ENCODE measurements around the gene SLIT3. TPM values are rescaled to one million over a fixed set of nuclear protein-coding genes. Genes with fewer than 3 reads are reported as not detected.

SLIT3 gene
- total and polyA plus RNA-seq, 9 of the 15 experiments (the other 6 are each of a cell fraction or from before 2014, with no cell fraction given) = 0.01 to 0.04 TPM; not detected in 7

GRCh38 chr5:168972731-168973130 is 328.2 kb downstream of the SLIT3 start:
- H3K27me3 ChIP-seq (ENCODE audit: control insufficient read depth in 2 of 2, insufficient read depth in 2 of 2, low read length in 2 of 2) = peaks cover 0 to 17% of the 10 kb centered on the region in 2 experiments; a peak in 2 of 5 replicates
- TF ChIP-seq NFYB (IDR thresholded peaks at IDR 0.05; ENCODE audit: extremely low read depth, insufficient read length) (no peak), MED1 (CRISPR knock-in tag; IDR thresholded peaks at IDR 0.05; ENCODE audit: borderline replicate concordance) (no peak), HMG20A (CRISPR knock-in tag; conservative IDR thresholded peaks at IDR 0.05) (no peak), ZNF76 (CRISPR knock-in tag; IDR thresholded peaks at IDR 0.05; ENCODE audit: borderline replicate concordance) (no peak), SIRT6 (IDR thresholded peaks at IDR 0.05; ENCODE audit: low read depth, low read length) (no peak)
- no peak overlapping the region for H3K9ac ChIP-seq (ENCODE audit: insufficient read depth in 1 of 2, low read depth in 2 of 2, low read length in 2 of 2)
- ChIA-PET POLR2A (no interaction called here), CTCF (ENCODE audit: low intra/inter-chr PET ratio) (no interaction called here)
- no peaks in the 10 kb centered on the region for H3K36me3 ChIP-seq (ENCODE audit: control insufficient read depth, insufficient read depth, low read length)
- no peaks in the 10 kb centered on the region for H3K79me2 ChIP-seq (ENCODE audit: control insufficient read depth, insufficient read depth, low read length)
- FAIRE-seq (no peak), DNase-seq (ENCODE audit: extremely low read depth in 1 of 4, low spot score in 3 of 4) (no peak), ATAC-seq (no peak)
- WGBS (ENCODE audit: insufficient coverage, low coverage, missing lambda C conversion rate) = 0% methylated on average over 3 of the region's 3 CpGs
- H3K27ac ChIP-seq (ENCODE audit: extremely low read depth, low read depth, low read length) = no peak overlapping the region
- in situ Hi-C loops (cut with MboI) = no loop called here
- H3K4me2 ChIP-seq (ENCODE audit: insufficient read depth, low read length) = no peak overlapping the region
- no peaks in the 10 kb centered on the region for H3K9me1 ChIP-seq (ENCODE audit: control insufficient read depth, insufficient read depth, low read length)
- H2AFZ ChIP-seq (ENCODE audit: low read depth, low read length) = no peak overlapping the region
- no TSS peak for BruUV-seq (replicated peaks)
- no peaks in the 10 kb centered on the region for H3K9me3 ChIP-seq (replicated peaks; ENCODE audit: control insufficient read depth, insufficient read depth, low read depth, low read length)
- no peak overlapping the region for H3K4me3 ChIP-seq
- intact Hi-C loops (cut with micrococcal nuclease) = no loop called here
- H3K4me1 ChIP-seq (replicated peaks in 1 of 2; ENCODE audit: control insufficient read depth in 2 of 2, insufficient read depth in 2 of 2, low read length in 2 of 2) = no peaks in the 10 kb centered on the region
- H4K20me1 ChIP-seq (replicated peaks; ENCODE audit: control insufficient read depth, insufficient read depth, low read length) = no peaks in the 10 kb centered on the region

- WGBS (ENCODE audit: insufficient coverage, low coverage, missing lambda C conversion rate) = 0% methylated on average over 4 of the region's 4 CpGs
- ChIA-PET POLR2A (no interaction called here), CTCF (ENCODE audit: low intra/inter-chr PET ratio) (no interaction called here)
- no peak overlapping the region for H3K9ac ChIP-seq (ENCODE audit: insufficient read depth in 1 of 2, low read depth in 2 of 2, low read length in 2 of 2)
- no TSS peak for BruUV-seq (replicated peaks)
- no peaks in the 10 kb centered on the region for H3K79me2 ChIP-seq (ENCODE audit: control insufficient read depth, insufficient read depth, low read length)
- intact Hi-C loops (cut with micrococcal nuclease) (no loop called here), in situ Hi-C loops (cut with MboI) (no loop called here)
- H2AFZ ChIP-seq (ENCODE audit: low read depth, low read length) = no peak overlapping the region
- no peaks in the 10 kb centered on the region for H3K9me1 ChIP-seq (ENCODE audit: control insufficient read depth, insufficient read depth, low read length)
- no peak overlapping the region for H3K4me2 ChIP-seq (ENCODE audit: insufficient read depth, low read length)
- FAIRE-seq = no peak
- H3K27ac ChIP-seq (ENCODE audit: extremely low read depth, low read depth, low read length) = no peak overlapping the region
- H3K9me3 ChIP-seq (replicated peaks; ENCODE audit: control insufficient read depth, insufficient read depth, low read depth, low read length) = no peaks in the 10 kb centered on the region
- H3K27me3 ChIP-seq (ENCODE audit: control insufficient read depth in 2 of 2, insufficient read depth in 2 of 2, low read length in 2 of 2) = peaks cover 0 to 20% of the 10 kb centered on the region in 2 experiments; a peak in 2 of 5 replicates
- H3K36me3 ChIP-seq (ENCODE audit: control insufficient read depth, insufficient read depth, low read length) = no peaks in the 10 kb centered on the region
- H3K4me3 ChIP-seq = no peak overlapping the region
- no peak for ATAC-seq
- DNase-seq (ENCODE audit: extremely low read depth in 1 of 4, low spot score in 3 of 4) = no peak
- no peaks in the 10 kb centered on the region for H3K4me1 ChIP-seq (replicated peaks in 1 of 2; ENCODE audit: control insufficient read depth in 2 of 2, insufficient read depth in 2 of 2, low read length in 2 of 2)
- H4K20me1 ChIP-seq (replicated peaks; ENCODE audit: control insufficient read depth, insufficient read depth, low read length) = no peaks in the 10 kb centered on the region
- no peak for TF ChIP-seq NONO (IDR thresholded peaks at IDR 0.05; ENCODE audit: low read depth in 2 of 2, low read length in 1 of 2)
- no peak for TF ChIP-seq HSF4 (CRISPR knock-in tag; IDR thresholded peaks at IDR 0.05; ENCODE audit: borderline replicate concordance)
- TF ChIP-seq MTA2 (IDR thresholded peaks at IDR 0.05; ENCODE audit: low read depth) = no peak
- TF ChIP-seq ZBTB17 (CRISPR knock-in tag; IDR thresholded peaks at IDR 0.05) = no peak
- TF ChIP-seq CHD4 (IDR thresholded peaks at IDR 0.05; ENCODE audit: insufficient read depth, insufficient replicate concordance, low read depth, low read length, poor library complexity, severe bottlenecking) = no peak
- no peak for TF ChIP-seq SMARCA4 (IDR thresholded peaks at IDR 0.05)
- no peak for TF ChIP-seq EHMT2 (IDR thresholded peaks at IDR 0.05)
Observed at GRCh38 chr5:168971100-168971499, 329.8 kb downstream of the SLIT3 start.
